GM12801 (cell line): ENCODE results near the gene LRRC8A.

Experiments used
- TF ChIP-seq, protein P1 (sequence below): IDR thresholded peaks from one replicate; pipeline ENCODE4 v1.5.1; 2011; ENCODE audit warnings: control low read depth; ENCODE audit not compliant: insufficient read length; ENCODE audit errors: extremely low read depth

LRRC8A gene

DNA sequence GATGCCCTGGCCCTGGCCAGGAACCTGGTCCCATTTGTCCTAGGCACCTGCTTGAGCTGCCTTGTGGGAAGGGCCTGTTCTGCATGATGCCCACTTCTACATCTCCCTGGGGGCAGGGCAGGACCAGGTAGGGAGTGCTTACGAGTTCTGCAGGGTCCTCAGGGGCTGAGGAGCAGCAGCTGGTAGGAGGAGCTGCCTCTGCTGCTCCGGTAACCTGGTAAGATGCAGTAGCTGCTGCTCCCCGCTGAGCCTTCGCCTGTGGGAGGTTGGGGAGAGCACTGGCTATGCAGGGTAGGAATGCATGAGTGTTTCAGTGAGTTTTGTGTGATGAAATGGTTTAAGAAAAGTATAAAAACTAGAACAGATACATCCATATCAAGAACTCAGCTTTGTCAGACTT is 13.6 kb downstream of the LRRC8A start:
- TF ChIP-seq, protein P1, sequence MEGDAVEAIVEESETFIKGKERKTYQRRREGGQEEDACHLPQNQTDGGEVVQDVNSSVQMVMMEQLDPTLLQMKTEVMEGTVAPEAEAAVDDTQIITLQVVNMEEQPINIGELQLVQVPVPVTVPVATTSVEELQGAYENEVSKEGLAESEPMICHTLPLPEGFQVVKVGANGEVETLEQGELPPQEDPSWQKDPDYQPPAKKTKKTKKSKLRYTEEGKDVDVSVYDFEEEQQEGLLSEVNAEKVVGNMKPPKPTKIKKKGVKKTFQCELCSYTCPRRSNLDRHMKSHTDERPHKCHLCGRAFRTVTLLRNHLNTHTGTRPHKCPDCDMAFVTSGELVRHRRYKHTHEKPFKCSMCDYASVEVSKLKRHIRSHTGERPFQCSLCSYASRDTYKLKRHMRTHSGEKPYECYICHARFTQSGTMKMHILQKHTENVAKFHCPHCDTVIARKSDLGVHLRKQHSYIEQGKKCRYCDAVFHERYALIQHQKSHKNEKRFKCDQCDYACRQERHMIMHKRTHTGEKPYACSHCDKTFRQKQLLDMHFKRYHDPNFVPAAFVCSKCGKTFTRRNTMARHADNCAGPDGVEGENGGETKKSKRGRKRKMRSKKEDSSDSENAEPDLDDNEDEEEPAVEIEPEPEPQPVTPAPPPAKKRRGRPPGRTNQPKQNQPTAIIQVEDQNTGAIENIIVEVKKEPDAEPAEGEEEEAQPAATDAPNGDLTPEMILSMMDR, result no peak

DNA sequence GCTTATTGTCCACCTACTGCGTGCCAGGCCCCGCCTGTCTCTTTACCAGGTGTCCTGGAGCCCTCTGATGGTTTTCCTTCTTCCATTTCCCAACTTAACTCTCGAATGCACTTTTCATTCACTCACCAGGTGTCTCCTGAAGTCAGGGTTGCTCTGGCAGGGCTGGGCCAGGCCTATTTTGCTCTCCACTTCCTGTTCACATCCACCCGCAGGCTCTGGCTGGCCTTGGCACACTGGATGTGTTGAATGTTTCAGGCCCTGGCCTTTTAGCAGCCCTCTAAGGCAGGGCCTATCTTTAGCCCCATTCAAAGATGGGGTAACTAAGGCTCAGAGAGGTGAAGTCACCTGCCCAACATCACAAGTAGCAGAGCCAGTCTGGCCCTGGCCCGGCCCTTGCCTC is 16.4 kb downstream of the LRRC8A start:
- TF ChIP-seq, protein P1, result no peak

DNA sequence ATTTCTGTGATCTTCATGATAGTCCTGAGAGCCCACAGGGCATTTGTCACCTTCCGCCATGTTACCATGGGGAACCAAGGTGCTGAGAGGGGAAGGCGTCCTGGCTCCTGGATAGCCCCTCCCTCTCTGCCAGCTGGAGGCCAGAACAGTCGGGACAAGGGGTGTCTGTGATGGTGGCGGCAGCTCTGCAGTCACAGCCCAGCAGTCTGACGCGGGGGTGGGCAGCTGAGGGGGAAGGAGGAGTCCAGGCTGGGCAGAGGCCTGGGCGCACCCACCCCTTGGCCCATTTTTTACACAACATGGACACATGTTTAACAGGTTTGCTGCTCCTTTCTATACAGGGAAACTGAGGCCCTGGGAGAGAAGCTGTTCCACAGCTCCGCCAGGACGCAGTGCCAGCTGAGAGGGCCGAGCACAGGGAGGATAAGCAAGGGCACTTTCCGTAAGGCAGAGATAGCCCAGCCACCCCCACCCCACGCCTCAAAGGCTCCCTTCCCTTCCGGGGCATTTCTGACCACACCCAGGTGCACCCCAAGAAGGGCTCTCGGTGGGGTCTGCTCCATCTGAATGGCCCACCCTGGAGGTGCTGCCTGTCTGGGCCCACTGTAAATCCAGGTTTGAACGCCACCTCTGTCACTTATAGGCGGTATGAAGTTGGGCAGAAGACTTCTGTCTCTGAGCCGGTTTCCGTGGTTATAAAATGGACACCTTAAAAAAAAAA is 17.1 kb downstream of the LRRC8A start:
- TF ChIP-seq, protein P1, result no peak

- TF ChIP-seq, protein P1, result no peak
These were observed 17.8 kb downstream of the LRRC8A start for GRCh38 chr9:128899566-128900322.

DNA sequence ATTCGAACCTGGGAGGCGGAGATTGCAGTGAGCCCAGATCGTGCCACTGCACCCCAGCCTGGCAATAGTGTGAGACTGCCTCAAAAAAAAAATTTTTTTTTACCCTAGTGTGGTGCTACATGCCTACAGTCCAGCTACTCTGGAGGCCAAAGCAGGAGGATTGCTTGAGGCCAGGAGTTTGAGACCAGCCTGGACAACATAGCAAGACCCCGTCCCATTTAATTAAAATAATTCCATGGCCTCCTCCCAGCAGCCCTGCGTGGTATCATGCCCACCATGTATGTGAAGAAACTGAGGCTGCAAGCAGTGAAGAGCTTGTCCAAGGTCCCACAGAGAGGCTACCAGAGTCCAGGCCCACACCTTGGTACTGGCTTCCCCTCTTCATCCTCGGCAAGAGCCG is 19.4 kb downstream of the LRRC8A start:
- TF ChIP-seq, protein P1, result no peak

- TF ChIP-seq, protein P1, result no peak
These were observed 19.9 kb downstream of the LRRC8A start for GRCh38 chr9:128901822-128902221.

GRCh38 chr9:128902351-128903078 is 20.6 kb downstream of the LRRC8A start:
- TF ChIP-seq, protein P1, result no peak
